ENCODE measurements around the gene PLCB1.

Gene PLCB1

DNA sequence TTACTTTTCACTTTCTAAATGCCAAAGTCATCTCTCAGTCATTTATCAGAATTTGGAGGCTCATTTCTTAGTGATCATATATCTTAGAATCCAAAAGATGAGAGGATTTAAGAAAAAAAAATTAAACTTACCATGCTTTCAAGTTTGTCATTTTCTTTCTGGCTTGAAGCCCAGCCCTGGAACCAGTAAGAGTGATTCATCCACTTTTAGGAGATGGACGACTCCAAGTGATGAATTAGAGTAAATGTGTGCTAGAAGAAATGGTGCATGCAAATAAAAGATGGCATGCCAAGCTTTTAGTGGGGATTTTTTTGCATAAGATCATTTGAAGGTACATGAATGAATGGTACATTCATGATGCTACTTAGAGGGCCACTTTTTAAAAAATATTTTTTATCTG lies 20.1 kb downstream of the PLCB1 start:
- no peaks in the 10 kb centered on the region for H3K36me3 ChIP-seq (ENCODE audit: insufficient read depth)
- H3K4me3 ChIP-seq (IDR thresholded peaks at IDR 0.05; ENCODE audit: insufficient read depth, low read depth, low read length) = no peak overlapping the region
- H3K79me2 ChIP-seq (ENCODE audit: insufficient read depth, low read depth) = no peaks in the 10 kb centered on the region
- no peaks in the 10 kb centered on the region for H4K20me1 ChIP-seq (ENCODE audit: insufficient read depth)
- no peak overlapping the region for H3K9ac ChIP-seq
- TF ChIP-seq, protein P1, sequence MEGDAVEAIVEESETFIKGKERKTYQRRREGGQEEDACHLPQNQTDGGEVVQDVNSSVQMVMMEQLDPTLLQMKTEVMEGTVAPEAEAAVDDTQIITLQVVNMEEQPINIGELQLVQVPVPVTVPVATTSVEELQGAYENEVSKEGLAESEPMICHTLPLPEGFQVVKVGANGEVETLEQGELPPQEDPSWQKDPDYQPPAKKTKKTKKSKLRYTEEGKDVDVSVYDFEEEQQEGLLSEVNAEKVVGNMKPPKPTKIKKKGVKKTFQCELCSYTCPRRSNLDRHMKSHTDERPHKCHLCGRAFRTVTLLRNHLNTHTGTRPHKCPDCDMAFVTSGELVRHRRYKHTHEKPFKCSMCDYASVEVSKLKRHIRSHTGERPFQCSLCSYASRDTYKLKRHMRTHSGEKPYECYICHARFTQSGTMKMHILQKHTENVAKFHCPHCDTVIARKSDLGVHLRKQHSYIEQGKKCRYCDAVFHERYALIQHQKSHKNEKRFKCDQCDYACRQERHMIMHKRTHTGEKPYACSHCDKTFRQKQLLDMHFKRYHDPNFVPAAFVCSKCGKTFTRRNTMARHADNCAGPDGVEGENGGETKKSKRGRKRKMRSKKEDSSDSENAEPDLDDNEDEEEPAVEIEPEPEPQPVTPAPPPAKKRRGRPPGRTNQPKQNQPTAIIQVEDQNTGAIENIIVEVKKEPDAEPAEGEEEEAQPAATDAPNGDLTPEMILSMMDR (conservative IDR thresholded peaks at IDR 0.05; ENCODE audit: low read depth, low read length) = no peak
- no peaks in the 10 kb centered on the region for H3K27me3 ChIP-seq (ENCODE audit: insufficient read depth, low read depth)
- no peak overlapping the region for H3K4me2 ChIP-seq
- peaks cover 47% of the 10 kb centered on the region for H3K4me1 ChIP-seq (ENCODE audit: low read depth, poor library complexity, severe bottlenecking)
- no peak overlapping the region for H2AFZ ChIP-seq (ENCODE audit: low read depth)
- H3K27ac ChIP-seq = no peak overlapping the region

DNA sequence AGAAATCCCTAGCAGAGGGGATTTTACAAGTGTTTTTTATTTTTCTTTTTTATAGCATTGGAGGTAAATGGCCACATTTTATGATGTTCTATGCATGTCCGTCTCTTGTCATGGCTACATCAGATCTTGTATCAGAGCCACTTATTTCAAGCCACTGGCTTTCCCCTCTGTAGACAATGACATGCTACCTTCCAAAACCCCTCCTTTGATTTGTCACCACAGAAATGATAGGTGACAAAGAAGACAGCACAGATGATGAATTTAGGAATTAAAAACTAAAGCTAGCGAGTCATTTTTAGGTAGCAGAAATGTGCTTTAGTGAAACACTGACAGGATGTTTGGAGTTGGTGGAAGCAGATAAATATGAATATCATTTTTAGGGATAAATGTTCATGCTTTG lies 20.8 kb downstream of the PLCB1 start:
- Histone ChIP-seq H3K4me2 (peak overlapping the region; percentile 51; the same call in 1 of the 2 replicates), H3K36me3 (ENCODE audit: insufficient read depth) (no peaks in the 10 kb centered on the region), H2AFZ (ENCODE audit: low read depth) (no peak overlapping the region), H3K4me3 (IDR thresholded peaks at IDR 0.05; ENCODE audit: insufficient read depth, low read depth, low read length) (no peak overlapping the region), H3K27me3 (ENCODE audit: insufficient read depth, low read depth) (no peaks in the 10 kb centered on the region), H3K9ac (no peak overlapping the region), H3K27ac (0 out of 2 replicates have a peak overlapping the region, but pooled peaks have one; percentile 46), H4K20me1 (ENCODE audit: insufficient read depth) (no peaks in the 10 kb centered on the region), H3K4me1 (ENCODE audit: low read depth, poor library complexity, severe bottlenecking) (peaks cover 53% of the 10 kb centered on the region), H3K79me2 (ENCODE audit: insufficient read depth, low read depth) (no peaks in the 10 kb centered on the region)
- TF ChIP-seq, protein P1 (conservative IDR thresholded peaks at IDR 0.05; ENCODE audit: low read depth, low read length) = no peak

DNA sequence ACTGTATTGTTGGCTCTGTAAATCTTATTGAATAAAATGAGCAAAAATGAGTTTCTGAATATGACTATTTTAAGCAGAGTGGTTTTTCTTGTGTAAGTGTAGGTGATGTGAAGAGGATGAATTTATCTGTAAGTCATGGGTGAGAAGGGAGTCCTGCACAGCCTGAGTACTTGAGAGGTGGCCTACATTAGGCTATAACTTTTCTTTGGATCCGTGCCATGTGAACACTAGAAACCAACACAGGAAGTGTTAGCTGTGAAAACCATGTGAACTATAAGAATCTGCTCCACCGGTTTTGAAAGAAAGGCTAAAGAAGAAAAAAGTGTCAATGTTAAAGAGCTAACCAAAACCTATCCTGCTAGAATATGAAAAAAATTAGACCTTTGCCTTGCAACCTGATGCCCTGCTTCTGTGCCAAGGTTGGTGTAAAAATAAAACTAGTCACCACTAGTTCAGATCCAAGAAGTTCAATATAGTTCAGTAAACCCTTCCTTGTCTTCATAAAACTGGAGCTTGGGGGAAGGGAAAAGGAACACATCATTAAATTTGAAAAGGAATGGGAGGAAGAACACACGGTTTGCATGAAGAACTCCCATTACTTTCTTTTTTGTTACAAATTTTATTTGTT lies 21.3 kb downstream of the PLCB1 start:
- TF ChIP-seq, protein P1 (conservative IDR thresholded peaks at IDR 0.05; ENCODE audit: low read depth, low read length) = no peak
- Histone ChIP-seq H3K9ac (no peak overlapping the region), H3K36me3 (ENCODE audit: insufficient read depth) (no peaks in the 10 kb centered on the region), H3K4me1 (ENCODE audit: low read depth, poor library complexity, severe bottlenecking) (peaks cover 53% of the 10 kb centered on the region), H4K20me1 (ENCODE audit: insufficient read depth) (no peaks in the 10 kb centered on the region), H3K79me2 (ENCODE audit: insufficient read depth, low read depth) (no peaks in the 10 kb centered on the region), H3K27ac (peak overlapping the region; percentile 46), H3K4me3 (IDR thresholded peaks at IDR 0.05; ENCODE audit: insufficient read depth, low read depth, low read length) (no peak overlapping the region), H3K4me2 (peak overlapping the region; percentile 51), H2AFZ (ENCODE audit: low read depth) (no peak overlapping the region), H3K27me3 (ENCODE audit: insufficient read depth, low read depth) (no peaks in the 10 kb centered on the region)

DNA sequence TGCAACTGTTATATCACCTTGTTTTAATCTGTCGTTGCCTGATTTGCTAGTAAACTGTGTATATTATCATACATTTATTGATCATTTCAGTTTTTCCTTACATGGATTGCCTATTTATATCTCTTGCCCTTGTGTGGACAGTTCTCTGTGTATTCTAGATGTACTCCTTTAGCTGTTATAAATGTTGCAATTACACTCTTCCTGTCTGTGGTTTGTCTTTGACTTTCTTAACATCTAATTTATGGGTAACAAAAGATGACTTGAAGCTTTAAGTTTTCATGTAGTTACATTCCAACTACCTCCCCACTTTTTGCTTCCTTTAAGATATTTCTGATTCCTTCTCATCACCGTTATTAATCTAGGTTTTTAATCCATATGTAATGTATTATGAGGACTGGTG lies 22.6 kb downstream of the PLCB1 start:
- H3K4me2 ChIP-seq = no peak overlapping the region; the same call in 1 of the 2 replicates
- no peaks in the 10 kb centered on the region for H3K36me3 ChIP-seq (ENCODE audit: insufficient read depth)
- TF ChIP-seq, protein P1 (conservative IDR thresholded peaks at IDR 0.05; ENCODE audit: low read depth, low read length) = no peak
- no peaks in the 10 kb centered on the region for H3K79me2 ChIP-seq (ENCODE audit: insufficient read depth, low read depth)
- H2AFZ ChIP-seq (ENCODE audit: low read depth) = no peak overlapping the region
- H3K27me3 ChIP-seq (ENCODE audit: insufficient read depth, low read depth) = no peaks in the 10 kb centered on the region
- H3K4me1 ChIP-seq (ENCODE audit: low read depth, poor library complexity, severe bottlenecking) = peaks cover 53% of the 10 kb centered on the region
- H3K4me3 ChIP-seq (IDR thresholded peaks at IDR 0.05; ENCODE audit: insufficient read depth, low read depth, low read length) = no peak overlapping the region
- no peak overlapping the region for H3K27ac ChIP-seq
- H3K9ac ChIP-seq = no peak overlapping the region
- no peaks in the 10 kb centered on the region for H4K20me1 ChIP-seq (ENCODE audit: insufficient read depth)

Measured in KMS-11 (cell line).